ENCODE results near the gene CACNA2D4.

CACNA2D4 gene

DNA sequence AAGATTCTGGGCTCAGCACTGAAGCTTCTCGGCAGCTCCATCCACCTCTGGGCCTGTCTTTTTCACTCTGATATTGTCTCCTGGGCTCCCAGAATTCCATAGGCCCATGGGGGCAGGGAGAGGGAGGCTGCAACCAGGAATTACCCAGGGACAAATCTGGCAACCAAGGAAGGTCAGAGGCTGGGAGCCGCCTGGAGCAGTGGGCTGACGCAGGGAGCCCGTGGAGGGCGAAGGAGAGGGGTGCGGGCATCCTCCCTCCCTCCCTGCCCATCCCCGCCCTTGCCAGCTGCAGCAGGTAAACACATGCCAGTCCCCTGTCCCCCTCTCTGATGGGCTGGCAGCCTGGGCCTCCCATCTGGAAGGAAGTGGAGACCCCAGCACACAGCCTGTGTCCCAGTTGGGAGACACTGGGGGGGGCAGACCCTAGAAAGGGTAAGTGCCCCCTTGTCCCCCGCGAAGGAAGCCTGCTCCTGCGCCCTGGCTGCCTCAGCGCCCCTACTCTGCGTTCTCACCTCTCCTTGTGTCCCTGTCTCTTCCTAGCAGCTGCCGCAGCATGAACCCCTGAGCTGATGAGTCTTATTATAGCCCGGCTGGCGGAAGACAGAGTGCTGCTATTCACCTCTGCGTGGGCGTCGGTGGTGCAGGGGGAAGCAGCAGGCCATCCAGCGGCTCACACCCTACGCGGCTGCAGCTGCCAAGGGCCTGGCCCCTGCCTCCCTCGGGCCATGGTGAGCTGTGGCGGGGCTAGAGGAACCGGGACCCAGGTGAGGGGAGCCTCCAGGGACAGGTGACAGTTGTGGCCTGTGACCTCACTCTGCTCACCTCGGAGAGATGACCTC, 91.4 kb downstream of the CACNA2D4 start:
- TF ChIP-seq, protein P1, sequence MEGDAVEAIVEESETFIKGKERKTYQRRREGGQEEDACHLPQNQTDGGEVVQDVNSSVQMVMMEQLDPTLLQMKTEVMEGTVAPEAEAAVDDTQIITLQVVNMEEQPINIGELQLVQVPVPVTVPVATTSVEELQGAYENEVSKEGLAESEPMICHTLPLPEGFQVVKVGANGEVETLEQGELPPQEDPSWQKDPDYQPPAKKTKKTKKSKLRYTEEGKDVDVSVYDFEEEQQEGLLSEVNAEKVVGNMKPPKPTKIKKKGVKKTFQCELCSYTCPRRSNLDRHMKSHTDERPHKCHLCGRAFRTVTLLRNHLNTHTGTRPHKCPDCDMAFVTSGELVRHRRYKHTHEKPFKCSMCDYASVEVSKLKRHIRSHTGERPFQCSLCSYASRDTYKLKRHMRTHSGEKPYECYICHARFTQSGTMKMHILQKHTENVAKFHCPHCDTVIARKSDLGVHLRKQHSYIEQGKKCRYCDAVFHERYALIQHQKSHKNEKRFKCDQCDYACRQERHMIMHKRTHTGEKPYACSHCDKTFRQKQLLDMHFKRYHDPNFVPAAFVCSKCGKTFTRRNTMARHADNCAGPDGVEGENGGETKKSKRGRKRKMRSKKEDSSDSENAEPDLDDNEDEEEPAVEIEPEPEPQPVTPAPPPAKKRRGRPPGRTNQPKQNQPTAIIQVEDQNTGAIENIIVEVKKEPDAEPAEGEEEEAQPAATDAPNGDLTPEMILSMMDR (conservative IDR thresholded peaks at IDR 0.05) = no peak
- TF ChIP-seq ZFX (IDR thresholded peaks at IDR 0.05) = no peak
- H3K27ac ChIP-seq = no peak overlapping the region

DNA sequence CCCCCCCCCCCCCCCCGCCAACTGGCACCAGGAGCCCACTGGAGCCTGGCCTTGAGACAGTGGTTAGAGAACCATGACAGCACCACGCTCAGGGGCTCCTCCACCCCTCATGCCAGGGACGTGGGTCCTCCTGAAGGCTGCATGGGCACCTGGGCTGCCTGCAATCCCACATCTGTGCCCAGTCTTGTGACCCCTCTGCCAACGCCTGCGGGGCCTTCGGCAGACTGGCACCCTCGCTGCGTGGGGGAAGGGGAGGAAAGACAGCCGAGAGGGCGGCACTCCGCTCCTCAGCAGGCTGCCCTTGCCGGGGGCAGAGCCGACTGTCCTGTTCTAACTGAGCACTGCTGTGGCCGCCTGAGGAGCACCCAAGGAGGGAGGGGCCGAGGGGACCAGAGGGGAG, 92.1 kb downstream of the CACNA2D4 start:
- H3K27ac ChIP-seq = no peak overlapping the region
- TF ChIP-seq ZFX (IDR thresholded peaks at IDR 0.05) = no peak
- TF ChIP-seq, protein P1 (conservative IDR thresholded peaks at IDR 0.05) = no peak

DNA sequence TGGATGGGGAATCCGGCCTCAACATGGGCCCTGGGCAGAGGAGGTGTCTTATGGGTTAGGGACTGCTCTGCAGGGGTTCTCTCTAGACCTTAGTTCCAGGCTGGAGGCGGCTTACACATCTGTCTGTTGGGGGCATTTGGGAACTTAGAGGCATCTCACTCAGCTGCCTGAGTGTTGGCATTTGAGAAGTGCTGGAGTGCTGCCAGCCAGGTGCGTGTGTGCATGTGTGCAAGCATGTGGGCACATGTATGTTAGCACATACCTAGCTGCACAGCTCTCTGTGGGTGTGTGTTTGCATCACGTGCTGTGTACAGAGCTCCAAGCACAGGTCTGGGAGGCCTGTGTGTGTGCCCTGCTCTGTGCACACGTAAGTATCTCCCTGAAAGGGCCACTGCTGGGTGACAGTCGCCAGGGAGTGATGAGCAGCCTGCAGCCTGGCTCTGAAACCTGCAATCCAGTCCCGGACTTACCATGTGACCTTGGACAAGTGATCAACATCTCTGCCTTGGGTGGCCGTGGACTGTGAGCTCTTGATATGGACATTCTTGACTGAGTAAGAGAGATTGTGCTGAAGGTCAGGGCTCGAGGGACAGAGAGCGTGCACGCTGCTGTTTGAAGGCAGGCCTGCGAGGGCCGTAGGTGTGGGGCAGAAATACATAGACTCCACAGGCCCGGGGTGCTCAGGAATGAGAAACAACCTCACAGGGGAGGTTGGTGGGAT, 92.9 kb downstream of the CACNA2D4 start:
- TF ChIP-seq ZFX (IDR thresholded peaks at IDR 0.05) = no peak
- TF ChIP-seq, protein P1 (conservative IDR thresholded peaks at IDR 0.05) = no peak
- H3K27ac ChIP-seq = no peak overlapping the region

DNA sequence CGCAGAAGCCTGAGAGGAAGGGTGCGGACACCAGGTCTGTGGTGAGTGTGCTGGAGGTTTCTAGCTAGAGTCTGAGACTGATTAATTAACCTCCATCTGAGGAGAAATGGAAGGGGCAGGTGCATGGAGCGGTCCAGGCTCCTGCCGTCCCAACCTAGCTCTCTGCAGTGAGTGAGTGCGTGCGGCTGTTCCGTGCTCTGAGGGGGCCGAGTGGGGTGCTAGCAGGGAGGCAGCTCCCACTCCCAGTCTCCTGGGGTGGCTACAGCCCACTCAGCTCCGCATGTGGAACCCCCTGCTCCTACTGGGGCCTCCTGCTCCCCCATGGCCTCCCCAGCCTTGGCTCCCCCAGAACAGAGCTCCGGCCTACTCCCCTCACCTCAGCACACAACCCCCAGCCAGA, 95.2 kb downstream of the CACNA2D4 start:
- no peak overlapping the region for H3K27ac ChIP-seq
- TF ChIP-seq ZFX (IDR thresholded peaks at IDR 0.05) = no peak
- TF ChIP-seq, protein P1 (conservative IDR thresholded peaks at IDR 0.05) = no peak

DNA sequence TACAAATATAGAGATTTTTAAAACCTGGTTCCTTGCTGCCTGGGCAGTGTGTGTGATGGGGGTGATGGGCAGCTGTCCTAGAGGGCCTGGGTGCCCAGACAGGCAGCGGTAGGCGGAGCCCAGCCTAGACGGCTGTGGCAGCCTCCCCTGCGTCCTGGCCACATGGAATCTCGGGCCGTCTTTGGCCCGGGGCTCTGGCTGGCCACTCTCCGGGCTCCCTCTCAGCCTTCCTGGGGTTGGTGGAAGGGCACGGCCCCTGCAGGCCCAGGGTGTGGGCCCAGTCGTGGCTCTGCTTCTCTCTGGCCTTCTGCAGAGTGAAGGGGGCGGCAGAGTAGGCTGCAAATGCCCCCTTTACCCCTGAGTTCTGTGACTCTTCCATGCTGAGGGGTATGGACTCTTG, 95.8 kb downstream of the CACNA2D4 start:
- H3K27ac ChIP-seq = no peak overlapping the region
- TF ChIP-seq, protein P1 (conservative IDR thresholded peaks at IDR 0.05) = no peak
- no peak for TF ChIP-seq ZFX (IDR thresholded peaks at IDR 0.05)

DNA sequence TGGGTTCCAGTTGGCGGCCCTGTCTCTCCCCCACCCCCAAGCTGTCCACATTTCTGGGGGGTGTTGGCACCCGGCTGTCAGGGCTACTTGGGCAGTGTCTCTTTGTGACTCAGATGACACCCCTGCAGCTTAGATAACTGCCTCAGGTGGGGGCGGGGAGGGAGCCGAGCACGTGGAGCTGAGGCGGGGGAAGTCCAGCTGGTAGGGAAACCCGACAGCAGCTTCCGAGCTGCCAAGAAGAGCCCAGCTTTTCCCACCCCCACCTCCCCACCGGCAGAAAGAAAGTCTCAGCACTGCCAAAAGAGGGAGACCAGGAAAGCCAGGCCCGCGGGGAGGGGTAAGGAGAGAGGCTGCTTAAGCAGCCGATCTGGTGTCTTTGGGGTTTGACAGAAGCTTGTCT, 96.6 kb downstream of the CACNA2D4 start:
- H3K27ac ChIP-seq = no peak overlapping the region
- TF ChIP-seq, protein P1 (conservative IDR thresholded peaks at IDR 0.05) = no peak
- no peak for TF ChIP-seq ZFX (IDR thresholded peaks at IDR 0.05)

DNA sequence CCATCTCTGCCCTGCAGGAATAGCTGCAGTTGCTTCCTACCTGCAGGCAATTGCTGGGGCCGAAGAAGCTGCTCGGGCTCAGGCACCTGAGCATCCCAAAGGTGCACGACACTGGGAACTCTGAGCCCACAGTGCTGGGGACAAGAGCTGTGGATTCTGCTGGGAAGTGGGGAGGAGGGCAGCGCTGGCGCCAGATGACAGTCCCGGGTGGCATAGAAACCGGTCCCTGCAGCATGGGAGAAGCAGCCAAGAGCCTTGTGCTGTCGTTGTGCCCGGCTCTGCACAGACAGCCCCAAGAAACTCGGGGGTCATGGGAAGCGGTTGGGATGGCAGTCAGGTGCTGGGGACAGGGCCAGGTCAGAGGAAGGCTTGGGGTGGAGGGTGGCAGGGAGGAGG, 97.6 kb downstream of the CACNA2D4 start:
- H3K27ac ChIP-seq = no peak overlapping the region
- no peak for TF ChIP-seq ZFX (IDR thresholded peaks at IDR 0.05)
- TF ChIP-seq, protein P1 (conservative IDR thresholded peaks at IDR 0.05) = no peak
